ENCODE results near the gene BMS1. TPM values are rescaled to one million over a fixed set of nuclear protein-coding genes. Genes with fewer than 3 reads are reported as not detected.
"Not testable (repeated sequence)": the region's sequence is repeated elsewhere in the genome, so short reads cannot be mapped to it uniquely, and the experiment has no call there.

Gene BMS1
- total RNA-seq, 1 experiment from 2014 or later, result 20.6 TPM

- H3K36me3 ChIP-seq, result peaks cover 34% of the 10 kb centered on the region
- not testable (repeated sequence) for DNase-seq, H3K4me3 ChIP-seq, H3K9me3 ChIP-seq, H3K27me3 ChIP-seq
Observed at GRCh38 chr10:42828391-42828790, 45.8 kb downstream of the BMS1 start.

GRCh38 chr10:42830237-42830636, 47.6 kb downstream of the BMS1 start:
- H3K36me3 ChIP-seq, result peaks cover 17% of the 10 kb centered on the region
- H3K4me3 ChIP-seq, result no peak overlapping the region
- no peaks in the 10 kb centered on the region for H3K9me3 ChIP-seq

DNA sequence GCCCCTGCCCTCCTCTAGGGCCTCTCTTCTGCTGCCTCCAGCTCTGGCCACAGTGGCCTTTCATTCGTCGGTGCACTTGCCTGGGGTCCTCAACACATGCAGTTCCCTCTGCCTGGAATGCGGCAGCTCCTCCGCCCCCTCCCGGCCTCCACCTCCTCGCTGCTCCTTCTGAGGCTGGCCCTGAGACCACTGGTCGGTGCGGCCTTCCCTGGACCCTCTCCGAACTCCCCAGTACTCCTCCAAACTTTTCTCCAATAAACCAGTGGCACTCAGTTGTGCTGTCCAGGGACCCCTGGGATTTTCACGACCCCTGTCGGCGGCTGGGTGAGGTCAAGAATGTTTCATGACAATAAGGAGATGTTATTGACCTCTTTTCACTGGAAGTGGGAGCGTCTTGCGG, 53.5 kb downstream of the BMS1 start:
- no peak for DNase-seq
- Histone ChIP-seq H3K27me3 (no peaks in the 10 kb centered on the region), H3K4me3 (no peak overlapping the region), H3K36me3 (peaks cover 2% of the 10 kb centered on the region), H3K9me3 (no peaks in the 10 kb centered on the region)

More at GRCh38 chr10:42830237-42830636, 47.6 kb downstream of the BMS1 start:
- DNase-seq, result no peak
- H3K27me3 ChIP-seq, result no peaks in the 10 kb centered on the region

DNA sequence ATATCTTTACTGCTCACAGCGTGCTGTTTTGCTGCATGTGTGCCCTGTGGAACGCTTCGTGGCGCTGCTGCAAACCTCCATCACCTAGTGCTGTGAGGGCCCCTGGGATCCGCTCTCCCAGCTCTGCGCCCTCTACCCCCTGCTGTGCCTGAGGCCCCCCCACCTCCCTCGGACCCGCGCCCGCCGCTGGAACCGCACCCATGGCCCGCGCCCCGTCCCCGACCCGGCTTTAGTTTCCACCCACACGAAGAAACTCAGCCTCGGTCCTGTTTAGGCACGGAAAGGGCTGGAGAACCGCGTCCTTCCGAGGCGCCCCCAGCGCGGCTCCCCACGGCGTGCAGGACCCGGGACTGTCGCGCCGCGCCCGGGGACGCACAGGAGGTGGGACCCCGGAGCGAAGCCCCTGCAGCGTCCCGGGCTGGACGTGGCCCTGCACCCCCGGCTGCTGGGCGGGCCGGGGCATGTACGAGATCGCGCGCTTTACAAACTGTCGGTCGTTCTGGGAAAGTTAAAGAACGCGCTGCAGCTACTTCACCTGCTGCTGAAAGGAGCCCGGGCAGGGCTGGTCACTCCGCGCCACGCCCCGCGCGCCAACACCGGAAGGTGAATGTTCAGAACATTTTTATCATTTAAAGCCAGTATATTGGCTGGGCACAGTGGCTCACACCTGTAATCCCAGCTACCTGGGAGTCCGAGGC, 54.3 kb downstream of the BMS1 start:
- H3K4me3 ChIP-seq, result no peak overlapping the region
- no peaks in the 10 kb centered on the region for H3K9me3 ChIP-seq
- DNase-seq, result no peak
- no peaks in the 10 kb centered on the region for H3K36me3 ChIP-seq
- no peaks in the 10 kb centered on the region for H3K27me3 ChIP-seq

- not testable (repeated sequence) for H3K4me3 ChIP-seq, H3K27me3 ChIP-seq, H3K9me3 ChIP-seq, H3K36me3 ChIP-seq, DNase-seq
Observed at GRCh38 chr10:42844810-42845209, 62.2 kb downstream of the BMS1 start.

- not testable (repeated sequence) for H3K9me3 ChIP-seq, H3K36me3 ChIP-seq, DNase-seq, H3K4me3 ChIP-seq, H3K27me3 ChIP-seq
Observed at GRCh38 chr10:42847261-42847660, 64.7 kb downstream of the BMS1 start.

DNA sequence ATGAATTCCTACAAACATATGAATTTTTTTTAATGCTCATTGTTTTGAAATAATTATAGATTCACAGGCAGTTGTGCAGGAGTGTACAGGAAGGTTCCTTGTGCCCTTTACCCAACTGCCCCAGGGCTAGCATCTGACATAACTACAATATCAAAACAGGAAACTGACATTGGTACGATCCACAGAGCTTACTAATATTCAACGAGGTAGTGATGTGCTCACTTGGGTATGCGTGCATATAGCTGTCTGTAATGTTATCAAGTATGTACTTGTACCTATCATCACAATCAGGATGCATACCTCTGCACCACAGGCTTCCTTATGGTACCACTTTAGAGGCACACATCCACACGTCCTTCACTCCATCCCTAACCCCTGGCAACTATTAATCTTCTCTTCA, 68.3 kb downstream of the BMS1 start:
- Histone ChIP-seq H3K9me3 (no peaks in the 10 kb centered on the region), H3K4me3 (no peak overlapping the region), H3K36me3 (no peaks in the 10 kb centered on the region), H3K27me3 (no peaks in the 10 kb centered on the region)
- no peak for DNase-seq

DNA sequence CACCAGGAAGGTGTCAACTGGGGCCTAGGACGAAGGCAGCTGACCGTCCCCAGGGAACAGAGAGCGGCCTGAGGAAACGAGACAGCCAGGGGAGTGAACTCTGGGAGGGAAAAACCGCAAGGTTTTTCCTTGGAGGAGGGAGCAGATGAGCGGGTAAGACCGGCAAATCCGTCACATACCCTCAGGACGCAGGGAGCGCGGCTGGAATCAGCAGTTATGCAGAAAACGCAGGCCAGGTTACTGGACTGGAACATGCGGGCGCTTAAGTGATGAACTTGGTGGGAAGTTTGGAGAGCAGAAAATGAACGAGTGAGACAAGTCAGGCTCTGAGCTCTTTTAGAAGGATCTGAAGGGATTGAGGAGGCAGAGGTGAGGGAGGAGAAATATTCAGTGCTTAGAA, 76.7 kb downstream of the BMS1 start:
- no peaks in the 10 kb centered on the region for H3K36me3 ChIP-seq
- H3K4me3 ChIP-seq, result no peak overlapping the region
- peaks cover 3% of the 10 kb centered on the region; the same call in 1 of the 2 replicates for H3K27me3 ChIP-seq
- no peaks in the 10 kb centered on the region for H3K9me3 ChIP-seq
- no peak for DNase-seq

DNA sequence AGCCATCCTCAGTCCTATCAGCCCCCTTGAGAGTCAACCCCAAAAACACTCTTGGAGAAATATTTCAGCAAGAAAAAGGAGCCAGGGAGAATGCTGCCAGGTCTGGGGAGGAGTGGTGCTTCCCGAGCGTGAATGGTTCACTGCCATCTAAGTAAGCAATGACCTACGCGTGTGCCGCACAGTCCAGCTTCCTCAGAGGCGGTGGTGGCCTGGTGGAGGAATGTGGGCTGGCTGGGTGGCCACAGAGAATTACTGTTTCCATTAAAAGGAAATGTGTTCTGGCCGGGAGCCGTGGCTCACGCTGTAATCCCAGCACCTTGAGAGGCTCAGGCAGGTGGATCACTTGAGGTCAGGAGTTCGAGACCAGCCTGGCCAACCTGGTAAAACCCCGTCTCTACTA, 77.4 kb downstream of the BMS1 start:
- H3K27me3 ChIP-seq, H3K9me3 ChIP-seq, DNase-seq, H3K4me3 ChIP-seq, H3K36me3 ChIP-seq: not testable (repeated sequence)

- DNase-seq, result not testable (repeated sequence)
Observed at GRCh38 chr10:42862801-42863200, 80.2 kb downstream of the BMS1 start.

DNA sequence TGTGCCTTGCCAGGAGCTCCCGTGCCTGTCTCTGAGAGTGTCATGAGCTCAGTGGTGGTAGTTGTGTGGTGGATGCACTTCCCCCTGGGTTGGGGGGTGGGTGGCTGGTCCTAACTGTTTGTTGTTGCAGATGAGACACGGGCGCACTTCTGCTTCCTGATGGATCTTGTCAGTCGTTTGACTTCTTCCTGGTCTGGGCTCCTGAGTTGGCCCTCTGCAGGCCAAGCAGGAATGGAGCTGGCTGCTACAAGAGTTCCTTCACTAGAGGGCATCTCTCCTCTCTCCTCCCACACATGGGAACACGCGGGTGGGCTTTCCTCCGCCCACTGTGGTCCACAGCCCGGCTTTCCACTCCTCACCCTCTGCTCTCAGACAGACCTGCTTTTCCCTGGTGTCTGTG, 82.0 kb downstream of the BMS1 start:
- Histone ChIP-seq H3K9me3 (no peaks in the 10 kb centered on the region), H3K27me3 (peaks cover 3% of the 10 kb centered on the region; the same call in 1 of the 2 replicates), H3K4me3 (no peak overlapping the region), H3K36me3 (no peaks in the 10 kb centered on the region)
- no peak for DNase-seq

More at GRCh38 chr10:42862801-42863200, 80.2 kb downstream of the BMS1 start:
- not testable (repeated sequence) for H3K27me3 ChIP-seq, H3K4me3 ChIP-seq, H3K9me3 ChIP-seq, H3K36me3 ChIP-seq

DNA sequence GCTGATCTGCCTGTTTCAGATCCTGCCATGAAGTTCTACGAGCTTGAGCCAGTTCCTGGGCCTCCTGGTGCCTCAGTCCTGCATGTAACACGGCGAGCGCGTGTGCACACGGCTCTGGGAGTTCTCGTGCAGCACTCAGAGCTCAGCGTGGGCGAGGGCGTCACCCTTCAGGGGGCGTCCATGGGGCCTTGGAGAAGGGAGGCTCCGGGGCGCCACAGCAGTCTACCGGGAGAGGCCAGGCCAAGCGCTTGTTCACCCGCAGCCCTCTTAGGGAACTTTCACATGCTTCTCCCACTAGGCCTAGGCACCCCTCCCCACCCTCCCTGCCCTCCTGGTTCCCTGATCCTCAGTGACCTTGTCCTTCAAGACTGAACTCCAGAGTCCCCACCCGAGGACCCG, 83.1 kb downstream of the BMS1 start:
- H3K36me3 ChIP-seq, result no peaks in the 10 kb centered on the region
- no peak for DNase-seq
- peaks cover 3% of the 10 kb centered on the region; the same call in 1 of the 2 replicates for H3K27me3 ChIP-seq
- no peak overlapping the region for H3K4me3 ChIP-seq
- H3K9me3 ChIP-seq, result no peaks in the 10 kb centered on the region

- Histone ChIP-seq H3K36me3 (no peaks in the 10 kb centered on the region), H3K4me3 (peak overlapping the region; percentile 27), H3K27me3 (no peaks in the 10 kb centered on the region; the same call in 1 of the 2 replicates), H3K9me3 (no peaks in the 10 kb centered on the region)
- peak; percentile 80 for DNase-seq
Observed at GRCh38 chr10:42866115-42866995, 83.8 kb downstream of the BMS1 start.

GRCh38 chr10:42867571-42867970, 85.0 kb downstream of the BMS1 start:
- Histone ChIP-seq H3K9me3 (no peaks in the 10 kb centered on the region), H3K4me3 (no peak overlapping the region), H3K27me3 (no peaks in the 10 kb centered on the region), H3K36me3 (no peaks in the 10 kb centered on the region)
- DNase-seq, result no peak

DNA sequence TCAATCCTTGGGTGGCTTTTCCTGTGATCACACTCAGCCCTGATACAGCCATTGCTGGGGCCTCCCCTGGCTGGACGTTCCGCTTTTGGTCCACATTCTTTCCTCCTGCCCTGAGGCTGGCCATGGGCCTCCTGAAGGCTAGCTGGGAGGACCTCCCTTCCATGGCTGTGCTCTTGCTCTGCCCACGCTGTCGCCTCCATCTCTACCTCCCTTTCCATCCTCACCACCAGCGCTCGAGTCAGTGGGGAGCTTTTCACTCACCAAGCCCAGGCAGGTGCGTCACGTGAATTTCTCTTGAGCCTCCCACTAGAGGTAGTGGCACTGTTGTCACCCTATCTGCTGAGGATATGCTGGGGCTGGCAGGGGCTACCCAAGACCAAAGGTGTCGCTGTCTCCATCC, 85.9 kb downstream of the BMS1 start:
- Histone ChIP-seq H3K27me3 (no peaks in the 10 kb centered on the region), H3K4me3 (no peak overlapping the region), H3K36me3 (no peaks in the 10 kb centered on the region), H3K9me3 (no peaks in the 10 kb centered on the region)
- DNase-seq, result no peak

DNA sequence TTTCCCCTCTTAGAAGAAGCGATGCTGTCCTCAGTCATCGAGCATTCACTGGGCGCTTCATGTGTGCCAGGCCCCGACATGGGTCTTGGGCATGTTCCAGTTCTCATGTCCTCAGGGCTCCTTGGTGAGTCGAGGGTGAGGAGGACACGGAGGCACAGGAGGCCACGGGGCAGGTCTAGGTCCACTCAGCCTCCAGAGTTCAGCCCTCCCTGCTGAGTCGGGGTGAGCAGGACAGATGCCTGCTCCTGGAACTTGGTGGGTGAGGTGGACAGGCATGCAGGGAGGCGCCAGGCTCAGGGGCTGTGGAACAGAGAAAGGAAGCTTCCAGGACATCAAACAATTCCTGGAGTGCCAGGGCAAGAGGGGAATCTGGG, 87.4 kb downstream of the BMS1 start:
- Histone ChIP-seq H3K36me3 (no peaks in the 10 kb centered on the region), H3K27me3 (no peaks in the 10 kb centered on the region), H3K4me3 (no peak overlapping the region), H3K9me3 (no peaks in the 10 kb centered on the region)
- DNase-seq, result no peak

- not testable (repeated sequence) for H3K36me3 ChIP-seq, H3K4me3 ChIP-seq, DNase-seq, H3K9me3 ChIP-seq, H3K27me3 ChIP-seq
Observed at GRCh38 chr10:42871138-42871641, 88.6 kb downstream of the BMS1 start.

Data from MG63 (cell line).